Prostate gland (tissue), 2 donors: Measurements from ENCODE around the gene KLK11.

Experiments used
- CTCF ChIP-seq, 4 experiments: fragments of 200-600 bp in 2 of 4; fragments of 450-650 bp in 2 of 4; sonication (generic) in 2 of 4; IDR thresholded peaks; 1 replicate in 3 of 4; 2 replicates in 1 of 4; pipeline ENCODE4 v1.5.1; 2016 to 2019; ENCODE audit warnings: antibody characterized with exemption in 4 of 4, mild to moderate bottlenecking in 2 of 4, moderate library complexity in 2 of 4
- POLR2A ChIP-seq: fragments of 450-650 bp; IDR thresholded peaks from one replicate; pipeline ENCODE4 v1.6.1; 2016; ENCODE audit warnings: antibody characterized with exemption, mild to moderate bottlenecking
- POLR2AphosphoS5 ChIP-seq: sonication (generic); formaldehyde crosslinking; IDR thresholded peaks from one replicate; pipeline ENCODE4 v1.6.1; 2017; ENCODE audit warnings: antibody characterized with exemption

DNA sequence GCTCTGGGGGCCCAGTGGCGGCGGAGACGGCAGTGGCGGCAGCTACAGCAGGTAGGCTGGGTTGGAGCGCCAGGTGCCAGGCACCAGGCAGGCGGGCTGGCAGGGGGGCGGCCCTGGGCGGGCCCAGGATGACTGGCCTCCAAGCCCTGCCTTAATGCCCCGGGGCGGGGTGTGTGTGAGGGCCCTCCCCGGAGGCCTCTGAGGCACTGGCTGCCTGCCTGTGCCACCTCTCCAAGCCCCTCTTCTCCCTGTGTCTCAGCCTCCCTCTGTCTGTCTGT lies at the start of gene KLK11:
- peak in 1 of 4 experiments; percentile 6 for TF ChIP-seq CTCF (IDR thresholded peaks at IDR 0.05)
- TF ChIP-seq POLR2AphosphoS5 = no peak
- TF ChIP-seq POLR2A = peak; percentile 83
